BJ (cell line): ENCODE results near the gene C2orf49. TPM values are rescaled to one million over a fixed set of nuclear protein-coding genes. Genes with fewer than 3 reads are reported as not detected.

Source experiments
- CTCF ChIA-PET: fragments of 350-600 bp; formaldehyde crosslinking; extraction: SDS; loops from one replicate; lab custom pipeline; 2021; ENCODE audit warnings: antibody characterized with exemption, inconsistent platforms; lab: Yijun Ruan, JAX
- POLR2A ChIA-PET: fragments of 300-600 bp; sonication (Branson Sonifier 250); formaldehyde crosslinking; extraction: SDS; loops from one replicate; lab custom pipeline; 2021; ENCODE audit warnings: antibody characterized with exemption; lab: Charles Lee
- DNase-seq: peaks from one replicate; pipeline ENCODE4 v3.0.0-alpha.2; 2011; ENCODE audit warnings: low read depth
- H3K27me3 ChIP-seq: 2 replicates; pipeline ENCODE4 v1.6.0; 2011; ENCODE audit warnings: low read length; ENCODE audit not compliant: control insufficient read depth, insufficient read depth
- H3K36me3 ChIP-seq: 2 replicates; pipeline ENCODE4 v1.5.1; 2011; ENCODE audit warnings: low read length; ENCODE audit not compliant: control insufficient read depth, insufficient read depth
- H3K4me3 ChIP-seq: 2 replicates; pipeline ENCODE4 v1.5.1; 2011; ENCODE audit warnings: low read depth, mild to moderate bottlenecking, control low read depth, low read length
- polyA plus RNA-seq: library from polyadenylated mRNA; depleted of rRNA; stranded (reverse); fragments of >200 nt; gene quantifications from 2 replicates; pipeline ENCODE4 v1.2.3, GENCODE V29; 2011
- TF ChIP-seq, protein P1 (sequence below): IDR thresholded peaks from 2 replicates; pipeline ENCODE4 v1.5.1; 2011; ENCODE audit warnings: low read depth, mild to moderate bottlenecking, control low read depth, inconsistent platforms, low read length, moderate library complexity; ENCODE audit not compliant: insufficient read depth

C2orf49 gene
- polyA plus RNA-seq, 1 experiment = 12.2 TPM

DNA sequence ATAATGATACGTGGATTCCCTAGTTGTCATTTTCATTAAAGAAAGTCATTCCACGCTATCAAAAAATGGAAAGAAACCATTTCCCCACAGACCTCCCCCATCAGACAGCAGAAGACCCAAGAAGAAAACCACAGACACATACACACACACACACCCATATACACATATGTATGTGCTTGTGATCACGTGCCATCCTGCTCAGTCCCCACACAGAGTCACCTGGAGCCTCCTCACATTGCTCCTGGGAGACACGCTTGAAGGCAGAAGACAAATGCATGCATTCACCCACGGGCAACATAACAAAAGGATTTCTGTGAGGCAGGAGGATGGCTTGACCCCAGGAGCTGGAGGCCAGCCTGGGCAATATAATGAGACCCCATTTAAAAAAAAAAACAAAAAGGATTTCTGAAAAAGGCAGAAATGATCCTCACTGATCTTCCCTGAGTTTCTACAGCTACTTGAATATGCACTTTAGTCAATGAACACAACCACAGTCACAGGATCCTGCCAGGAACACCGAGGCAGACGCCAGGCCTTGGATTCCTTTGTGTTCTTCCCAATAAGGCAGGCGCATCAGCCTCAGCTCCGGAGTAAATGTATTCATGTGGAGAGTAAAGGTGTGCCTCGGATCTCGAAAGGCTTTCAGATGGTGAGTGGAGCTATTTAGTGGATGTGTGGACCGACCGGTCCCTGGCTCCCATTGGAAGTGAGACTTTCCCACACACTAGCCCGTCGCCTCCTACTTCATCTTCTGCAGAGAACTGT, 28.8 kb upstream of the C2orf49 start:
- Histone ChIP-seq H3K36me3 (peaks cover 7% of the 10 kb centered on the region), H3K27me3 (no peaks in the 10 kb centered on the region), H3K4me3 (no peak overlapping the region)
- POLR2A ChIA-PET = no interaction called here
- CTCF ChIA-PET = interaction anchor here (0.6 to 2.8 kb wide), 4 partner anchors 13 to 71 kb away, joined by 3 to 16 read pairs (median 8); no protein-coding TSS in a partner anchor
- DNase-seq = no peak
- TF ChIP-seq, protein P1, sequence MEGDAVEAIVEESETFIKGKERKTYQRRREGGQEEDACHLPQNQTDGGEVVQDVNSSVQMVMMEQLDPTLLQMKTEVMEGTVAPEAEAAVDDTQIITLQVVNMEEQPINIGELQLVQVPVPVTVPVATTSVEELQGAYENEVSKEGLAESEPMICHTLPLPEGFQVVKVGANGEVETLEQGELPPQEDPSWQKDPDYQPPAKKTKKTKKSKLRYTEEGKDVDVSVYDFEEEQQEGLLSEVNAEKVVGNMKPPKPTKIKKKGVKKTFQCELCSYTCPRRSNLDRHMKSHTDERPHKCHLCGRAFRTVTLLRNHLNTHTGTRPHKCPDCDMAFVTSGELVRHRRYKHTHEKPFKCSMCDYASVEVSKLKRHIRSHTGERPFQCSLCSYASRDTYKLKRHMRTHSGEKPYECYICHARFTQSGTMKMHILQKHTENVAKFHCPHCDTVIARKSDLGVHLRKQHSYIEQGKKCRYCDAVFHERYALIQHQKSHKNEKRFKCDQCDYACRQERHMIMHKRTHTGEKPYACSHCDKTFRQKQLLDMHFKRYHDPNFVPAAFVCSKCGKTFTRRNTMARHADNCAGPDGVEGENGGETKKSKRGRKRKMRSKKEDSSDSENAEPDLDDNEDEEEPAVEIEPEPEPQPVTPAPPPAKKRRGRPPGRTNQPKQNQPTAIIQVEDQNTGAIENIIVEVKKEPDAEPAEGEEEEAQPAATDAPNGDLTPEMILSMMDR = no peak

DNA sequence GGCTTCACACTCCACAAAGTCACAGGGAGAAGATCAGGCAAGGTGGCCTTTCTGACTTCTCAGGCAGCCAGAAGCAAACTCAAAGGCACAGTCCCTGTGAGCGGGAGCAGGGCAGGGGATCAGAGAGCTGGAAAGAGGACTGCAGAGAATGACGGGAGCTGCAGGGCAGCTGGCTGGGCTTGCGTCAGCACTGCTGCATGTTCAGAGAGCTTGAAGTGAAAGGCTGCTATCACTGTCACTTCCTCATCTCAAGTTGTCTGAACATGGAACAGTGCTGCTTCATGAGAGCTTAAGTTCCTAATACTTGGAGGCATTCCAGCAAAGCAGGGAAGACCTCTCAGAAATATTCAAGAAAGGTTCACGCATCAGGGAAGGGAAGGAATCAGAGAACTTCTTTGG, 28.2 kb upstream of the C2orf49 start:
- H3K36me3 ChIP-seq = peaks cover 7% of the 10 kb centered on the region
- no peaks in the 10 kb centered on the region for H3K27me3 ChIP-seq
- ChIA-PET POLR2A (no interaction called here), CTCF (interaction anchor here (0.6 to 2.8 kb wide), 4 partner anchors 14 to 312 kb away, joined by 3 to 16 read pairs (median 8); no protein-coding TSS in a partner anchor)
- TF ChIP-seq, protein P1 = no peak
- no peak for DNase-seq
- H3K4me3 ChIP-seq = no peak overlapping the region

DNA sequence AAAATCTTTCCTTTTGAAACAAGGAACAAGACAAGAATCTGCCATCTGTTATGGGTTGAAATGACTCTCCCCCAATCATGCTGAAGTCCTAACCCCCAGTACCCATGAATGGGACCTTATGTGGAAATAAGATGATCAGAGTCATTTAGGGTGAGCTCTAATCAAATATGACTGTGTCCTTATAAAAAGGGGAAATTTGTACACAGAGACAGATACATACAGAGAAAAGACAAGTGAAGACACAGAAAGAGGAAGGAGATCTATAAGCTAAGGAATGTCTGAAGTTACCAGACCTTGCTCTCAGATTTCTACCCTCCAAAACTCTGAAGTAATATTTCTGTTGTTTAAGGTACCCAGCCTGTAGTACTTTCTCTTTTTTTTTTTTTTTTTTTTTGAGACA, 23.5 kb upstream of the C2orf49 start:
- Histone ChIP-seq H3K4me3 (no peak overlapping the region), H3K36me3 (peaks cover 4% of the 10 kb centered on the region; the same call in 1 of the 2 replicates), H3K27me3 (no peaks in the 10 kb centered on the region)
- CTCF ChIA-PET = interaction anchor here (0.6 to 0.9 kb wide), 2 partner anchors 9 to 79 kb away, joined by 3 to 4 read pairs; no protein-coding TSS in a partner anchor
- TF ChIP-seq, protein P1 = no peak
- POLR2A ChIA-PET = no interaction called here
- no peak for DNase-seq

DNA sequence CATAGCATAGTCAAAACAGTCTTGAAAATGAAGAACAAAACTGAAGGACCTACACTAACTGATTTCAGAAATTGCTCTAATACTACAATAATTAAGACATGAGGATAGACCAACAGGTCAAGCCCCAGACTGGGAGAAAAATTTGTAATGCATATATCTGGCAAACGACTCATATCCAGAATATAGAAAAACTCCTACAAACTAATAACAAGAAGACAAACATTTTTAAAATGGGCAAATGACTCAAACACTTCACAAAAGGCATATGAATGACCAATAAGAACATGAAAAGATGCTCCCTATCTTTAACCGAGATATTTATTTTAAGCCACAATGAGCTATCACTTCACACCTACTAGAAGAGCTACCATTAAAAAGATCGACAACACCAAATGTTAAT, 22.0 kb upstream of the C2orf49 start:
- ChIA-PET POLR2A (interaction anchor here (0.6 kb wide), 1 partner anchor 45 kb away, joined by 6 read pairs; no protein-coding TSS in a partner anchor), CTCF (interaction anchor here (0.8 kb wide), 1 partner anchor 29 kb away, joined by 4 read pairs; no protein-coding TSS in a partner anchor)
- no peak for DNase-seq
- TF ChIP-seq, protein P1 = no peak
- H3K4me3 ChIP-seq = no peak overlapping the region
- H3K36me3 ChIP-seq = no peaks in the 10 kb centered on the region
- no peaks in the 10 kb centered on the region for H3K27me3 ChIP-seq

DNA sequence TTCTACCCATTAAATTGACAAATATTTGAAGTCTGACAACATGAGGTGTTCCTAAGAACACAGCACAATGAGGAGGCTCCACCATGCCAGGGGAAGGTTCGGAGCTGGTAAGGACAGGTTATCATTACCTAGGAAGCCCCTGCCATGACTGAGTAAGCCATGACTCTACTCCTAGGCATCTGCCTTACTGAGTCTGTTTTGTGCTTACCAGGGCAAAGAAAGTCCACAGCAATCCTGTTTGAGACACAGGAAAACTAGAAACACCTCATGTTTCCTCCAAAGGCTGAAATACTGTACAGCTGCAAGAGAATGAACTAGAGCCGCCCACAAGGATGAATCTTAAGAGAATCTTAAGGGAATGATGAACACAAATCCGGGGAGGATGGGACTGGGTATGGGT, 19.4 kb upstream of the C2orf49 start:
- Histone ChIP-seq H3K4me3 (no peak overlapping the region), H3K36me3 (no peaks in the 10 kb centered on the region; the same call in 1 of the 2 replicates), H3K27me3 (no peaks in the 10 kb centered on the region)
- ChIA-PET CTCF (no interaction called here), POLR2A (no interaction called here)
- TF ChIP-seq, protein P1 = no peak
- DNase-seq = no peak
